ENCODE data around the gene SLC10A7.
"Not testable (repeated sequence)": the region's sequence is repeated elsewhere in the genome, so short reads cannot be mapped to it uniquely, and the experiment has no call there.

The SLC10A7 gene

GRCh38 chr4:146439437-146439836 lies 82.3 kb downstream of the SLC10A7 start:
- DNase-seq (ENCODE audit: low read depth): no peak

DNA sequence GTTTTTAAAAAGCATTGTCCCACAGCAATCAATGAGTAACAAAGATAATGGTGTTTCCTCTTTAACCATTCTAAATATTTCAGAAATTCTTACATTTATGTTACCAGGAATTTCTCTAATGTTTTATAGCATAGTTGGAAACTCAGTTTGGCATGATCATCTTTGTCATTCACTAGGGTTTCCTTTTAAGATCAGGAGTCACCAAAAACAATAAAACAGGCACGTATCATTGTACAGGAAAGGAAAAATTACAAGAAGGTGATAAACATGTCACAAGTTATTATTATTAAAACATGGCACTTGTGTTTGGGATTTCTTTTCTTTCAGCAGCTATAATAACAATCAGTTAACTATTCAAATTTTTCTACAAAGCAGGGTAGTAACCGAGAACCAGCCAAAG lies 84.0 kb downstream of the SLC10A7 start:
- no peak for DNase-seq (ENCODE audit: low read depth)

GRCh38 chr4:146436423-146437162 lies 85.1 kb downstream of the SLC10A7 start:
- no peak for DNase-seq (ENCODE audit: low read depth)

DNA sequence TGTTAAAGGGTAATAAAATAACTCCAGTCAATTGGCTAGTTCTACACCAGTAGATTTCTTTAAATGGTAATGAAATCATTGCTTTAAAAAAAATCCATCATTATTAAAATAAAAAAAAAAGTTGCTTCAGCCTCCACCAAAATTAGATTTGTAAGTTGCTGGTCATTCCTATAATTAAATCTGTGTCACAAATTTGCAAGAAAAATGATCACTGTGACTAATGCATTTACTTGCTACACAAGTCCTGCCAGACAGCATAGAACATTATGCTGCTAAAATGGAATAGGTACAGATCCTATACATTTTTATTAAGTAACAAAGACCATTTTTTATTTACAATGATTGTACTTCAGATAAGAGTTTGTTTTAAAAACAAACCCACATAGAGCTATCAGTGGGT lies 85.8 kb downstream of the SLC10A7 start:
- DNase-seq (ENCODE audit: low read depth): no peak

- no peak for DNase-seq (ENCODE audit: low read depth)
Observed at GRCh38 chr4:146432065-146432464, 89.7 kb downstream of the SLC10A7 start.

DNA sequence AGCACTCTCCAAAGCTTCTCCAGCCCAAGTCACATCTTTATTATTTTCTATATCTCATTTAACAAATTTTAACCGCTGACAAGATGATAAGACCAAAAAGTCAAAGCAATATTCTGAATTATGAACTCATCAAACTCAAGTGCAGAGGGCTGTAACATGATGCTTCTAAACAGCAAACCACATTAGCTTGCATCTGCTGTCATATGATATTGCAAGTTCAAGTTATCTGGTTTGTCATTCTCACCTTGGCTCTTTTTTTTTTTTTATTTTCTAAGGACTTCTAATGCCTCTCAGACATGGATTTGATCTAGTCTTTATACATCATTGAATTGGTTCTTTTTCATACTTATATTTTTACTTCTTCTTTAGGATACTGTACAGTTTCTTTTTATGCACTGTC lies 93.4 kb downstream of the SLC10A7 start:
- no peak for DNase-seq (ENCODE audit: low read depth)

GRCh38 chr4:146417822-146418221 lies 103.9 kb downstream of the SLC10A7 start:
- no peak for DNase-seq (ENCODE audit: low read depth)

DNA sequence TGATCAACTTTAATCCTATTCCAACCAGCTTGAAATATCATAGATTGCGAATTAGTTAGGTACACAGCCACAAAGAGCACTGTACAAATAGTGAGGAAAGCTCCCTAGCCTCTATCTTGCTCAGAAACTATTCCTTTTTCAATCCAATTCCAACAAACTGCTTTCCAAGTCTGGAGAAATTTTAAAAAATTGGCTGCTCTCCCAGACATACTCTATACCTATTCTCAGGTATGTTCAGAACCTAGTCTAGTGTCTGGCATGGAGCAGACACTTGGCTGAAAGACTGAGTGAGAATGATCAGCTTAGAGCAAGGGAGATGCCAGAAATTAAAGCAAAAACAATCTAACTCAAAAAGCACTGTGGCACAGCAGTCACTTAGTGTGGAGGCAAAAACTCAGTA lies 105.9 kb downstream of the SLC10A7 start:
- no peak for DNase-seq (ENCODE audit: low read depth)

DNA sequence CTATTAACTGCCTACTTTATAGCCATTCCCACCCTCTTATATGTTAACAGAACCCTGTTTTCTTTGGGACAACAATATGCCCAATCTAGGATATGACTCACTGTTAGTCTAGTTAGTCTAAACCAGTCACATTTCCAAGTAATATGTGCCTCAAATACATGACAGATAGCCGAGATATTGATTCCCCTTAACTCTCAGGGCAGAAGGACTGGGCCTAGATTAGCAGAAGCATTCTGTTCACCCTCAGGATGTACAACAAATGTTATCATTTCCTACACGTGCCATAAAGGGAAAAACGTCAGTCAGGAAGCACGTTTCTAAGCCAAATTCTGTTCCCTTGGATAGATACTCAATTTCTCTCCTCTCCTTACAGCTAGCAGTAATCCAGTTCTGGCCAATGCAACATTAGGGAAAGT lies 114.1 kb downstream of the SLC10A7 start:
- no peak for DNase-seq (ENCODE audit: low read depth)

GRCh38 chr4:146407257-146407656 lies 114.5 kb downstream of the SLC10A7 start:
- DNase-seq (ENCODE audit: low read depth): no peak

- no peak for DNase-seq (ENCODE audit: low read depth)
Observed at GRCh38 chr4:146401274-146401673, 120.5 kb downstream of the SLC10A7 start.

GRCh38 chr4:146398896-146399445 lies 122.8 kb downstream of the SLC10A7 start:
- DNase-seq (ENCODE audit: low read depth): no peak

DNA sequence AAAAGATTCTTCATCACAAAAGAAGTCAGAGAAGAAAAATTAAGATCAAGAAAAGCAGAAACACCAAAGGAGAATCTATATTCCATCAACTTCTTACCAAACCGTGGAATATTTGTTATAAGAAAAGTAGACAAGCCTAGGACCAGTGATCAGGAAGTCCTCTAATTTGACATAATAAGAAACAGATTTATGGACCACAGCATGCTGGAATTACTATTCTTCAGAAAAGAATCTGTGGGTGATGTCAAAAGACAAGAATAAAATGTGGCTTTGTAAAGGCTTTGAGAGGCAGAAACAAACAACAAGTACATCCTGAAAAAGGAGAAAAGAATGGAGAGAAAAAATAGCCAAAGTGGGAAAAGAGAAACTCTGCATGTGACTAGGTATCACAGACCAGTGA lies 123.3 kb downstream of the SLC10A7 start:
- no peak for DNase-seq (ENCODE audit: low read depth)

- DNase-seq (ENCODE audit: low read depth): no peak
Observed at GRCh38 chr4:146389561-146389960, 132.2 kb downstream of the SLC10A7 start.

GRCh38 chr4:146382194-146382593 lies 139.5 kb downstream of the SLC10A7 start:
- no peak for DNase-seq (ENCODE audit: low read depth)

- no peak for DNase-seq (ENCODE audit: low read depth)
Observed at GRCh38 chr4:146381263-146381872, 140.4 kb downstream of the SLC10A7 start.

- DNase-seq (ENCODE audit: low read depth): no peak
Observed at GRCh38 chr4:146379744-146380143, 142.0 kb downstream of the SLC10A7 start.

DNA sequence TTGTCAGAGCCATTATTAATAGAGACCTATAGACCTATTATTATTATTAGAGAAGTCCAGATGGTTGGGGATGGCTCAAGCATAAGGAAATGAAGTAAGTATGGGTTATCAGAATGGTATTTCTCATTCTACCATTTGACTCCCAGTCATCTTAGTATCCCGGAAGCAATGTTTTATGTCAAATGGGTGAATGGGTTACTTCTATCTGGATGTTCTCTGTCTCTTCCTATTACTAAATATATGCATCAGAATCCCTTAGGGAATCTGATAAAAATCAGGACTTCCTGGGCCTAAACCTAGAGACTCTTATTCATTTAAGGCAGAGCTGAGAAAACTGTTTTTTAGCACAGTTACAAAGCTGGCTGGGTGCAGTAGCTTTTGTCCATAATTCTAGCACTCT lies 149.9 kb downstream of the SLC10A7 start:
- no peak for DNase-seq (ENCODE audit: low read depth)

GRCh38 chr4:146370841-146371240 lies 150.9 kb downstream of the SLC10A7 start:
- no peak for DNase-seq (ENCODE audit: low read depth)

GRCh38 chr4:146369446-146369845 lies 152.3 kb downstream of the SLC10A7 start:
- no peak for DNase-seq (ENCODE audit: low read depth)

- DNase-seq (ENCODE audit: low read depth): no peak
Observed at GRCh38 chr4:146368209-146368608, 153.5 kb downstream of the SLC10A7 start.

GRCh38 chr4:146367347-146367746 lies 154.4 kb downstream of the SLC10A7 start:
- no peak for DNase-seq (ENCODE audit: low read depth)

DNA sequence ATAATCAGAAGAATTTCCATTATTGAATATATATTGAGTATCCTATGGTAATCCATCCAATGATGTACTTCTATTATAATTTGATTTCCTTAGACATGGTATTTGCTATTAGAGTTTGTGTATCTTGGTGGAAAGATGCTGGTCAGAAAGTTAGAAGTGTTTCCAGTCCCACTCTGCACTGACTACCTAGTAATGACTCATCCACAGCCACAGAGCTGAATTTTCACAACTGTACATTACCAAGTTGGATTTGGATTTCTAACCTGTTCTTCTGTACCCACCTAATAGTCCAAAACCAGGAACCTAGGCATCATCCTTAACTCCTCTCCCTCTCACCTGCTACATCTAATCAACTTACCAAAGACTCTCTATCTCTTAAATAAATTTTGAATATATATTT lies 162.0 kb downstream of the SLC10A7 start:
- DNase-seq (ENCODE audit: low read depth): no peak

GRCh38 chr4:146350114-146350513 lies 171.6 kb downstream of the SLC10A7 start:
- not testable (repeated sequence) for DNase-seq (ENCODE audit: low read depth)
